ENCODE data around the gene PER1. TPM values are rescaled to one million over a fixed set of nuclear protein-coding genes. Genes with fewer than 3 reads are reported as not detected.
"Not testable (repeated sequence)": the region's sequence is repeated elsewhere in the genome, so short reads cannot be mapped to it uniquely, and the experiment has no call there.

PER1 gene
- total RNA-seq, 2 donors from 2014 or later: 27.5 to 78.8 TPM

GRCh38 chr17:8110907-8111306, 41.3 kb downstream of the PER1 start:
- H3K27ac ChIP-seq: no peak overlapping the region
- intact Hi-C loops (cut with DNase I): no loop called here
- no peak for ATAC-seq
- no peaks in the 10 kb centered on the region for H3K9me3 ChIP-seq
- DNase-seq: no peak
- WGBS, 2 donors: 89 to 93% methylated on average over 6 of the region's 6 CpGs
- TF ChIP-seq CTCF (IDR thresholded peaks at IDR 0.05): no peak
- no peak for TF ChIP-seq POLR2A (IDR thresholded peaks at IDR 0.05)
- H3K4me1 ChIP-seq: peaks cover 10% of the 10 kb centered on the region
- no peaks in the 10 kb centered on the region for H3K36me3 ChIP-seq (replicated peaks in 1 of 2; ENCODE audit: insufficient read depth in 1 of 2, low read depth in 2 of 2)
- peaks cover 0 to 7% of the 10 kb centered on the region in 2 donors for H3K27me3 ChIP-seq
- no peak overlapping the region for H3K4me3 ChIP-seq

- WGBS, 2 donors: 9 to 15% methylated on average over 8 to 10 of the region's 10 CpGs
- intact Hi-C loops (cut with DNase I): no loop called here
- no peak for TF ChIP-seq CTCF (IDR thresholded peaks at IDR 0.05)
- no peak for TF ChIP-seq POLR2A (IDR thresholded peaks at IDR 0.05)
- Histone ChIP-seq H3K36me3 (replicated peaks in 1 of 2; ENCODE audit: insufficient read depth in 1 of 2, low read depth in 2 of 2) (no peaks in the 10 kb centered on the region), H3K27ac (no peak overlapping the region), H3K4me3 (no peak overlapping the region), H3K27me3 (peaks cover 0 to 2% of the 10 kb centered on the region in 2 donors), H3K4me1 (peaks cover 10% of the 10 kb centered on the region), H3K9me3 (no peaks in the 10 kb centered on the region)
- DNase-seq (no peak), ATAC-seq (peak; percentile 12)
Observed at GRCh38 chr17:8110456-8110804, 41.8 kb downstream of the PER1 start.

GRCh38 chr17:8109661-8110455, 42.3 kb downstream of the PER1 start:
- intact Hi-C loops (cut with DNase I): no loop called here
- TF ChIP-seq POLR2A (IDR thresholded peaks at IDR 0.05) (no peak), CTCF (IDR thresholded peaks at IDR 0.05) (peak; percentile 82 to 92 (median 87))

DNA sequence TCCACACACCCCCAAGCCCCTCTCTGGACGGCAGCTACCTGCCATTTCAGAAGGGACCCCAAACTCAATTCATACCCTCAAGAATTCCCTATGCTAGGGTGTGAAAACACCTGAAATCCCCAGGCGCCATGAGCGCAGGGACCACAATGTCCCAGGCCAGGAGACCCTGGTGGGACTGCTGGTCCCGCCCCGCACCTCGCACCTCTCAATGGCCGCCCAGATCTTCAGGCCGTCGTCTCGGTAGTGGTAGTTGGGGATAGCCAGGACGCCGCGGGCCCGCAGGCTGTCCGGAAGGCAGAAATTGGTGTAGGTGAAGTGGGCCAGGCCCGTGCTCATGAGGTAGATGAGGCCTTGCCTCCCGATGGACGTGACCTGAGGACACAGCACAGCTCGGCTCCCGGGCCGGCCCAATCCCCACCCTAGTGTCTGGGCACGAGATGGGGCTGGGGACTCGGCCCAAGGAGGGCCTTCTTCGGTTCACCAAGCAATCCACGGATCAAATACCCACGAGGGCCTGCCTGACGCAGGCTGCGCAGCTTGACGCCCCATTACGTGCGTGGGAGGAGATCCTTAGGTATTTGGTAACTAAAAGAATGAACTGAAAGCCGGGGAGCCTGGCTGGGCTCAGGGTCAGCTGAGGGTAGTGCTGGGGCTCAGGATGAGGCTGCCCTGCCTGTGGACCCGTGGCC, 43.1 kb downstream of the PER1 start:
- DNase-seq (no peak), ATAC-seq (no peak)
- peaks cover 10% of the 10 kb centered on the region for H3K4me1 ChIP-seq
- TF ChIP-seq POLR2A (IDR thresholded peaks at IDR 0.05) (no peak), CTCF (IDR thresholded peaks at IDR 0.05) (no peak)
- H3K36me3 ChIP-seq (replicated peaks in 1 of 2; ENCODE audit: insufficient read depth in 1 of 2, low read depth in 2 of 2): no peaks in the 10 kb centered on the region
- H3K27me3 ChIP-seq: no peaks in the 10 kb centered on the region
- intact Hi-C loops (cut with DNase I): no loop called here
- H3K4me3 ChIP-seq: no peak overlapping the region
- H3K9me3 ChIP-seq: no peaks in the 10 kb centered on the region
- WGBS, 2 donors: 88 to 93% methylated on average over 10 to 31 of the region's 33 CpGs
- no peak overlapping the region for H3K27ac ChIP-seq

More at GRCh38 chr17:8109661-8110455, 42.3 kb downstream of the PER1 start:
- ATAC-seq (peak; percentile 91), DNase-seq (peak; percentile 76 to 87 (median 78))
- H3K27me3 ChIP-seq: no peaks in the 10 kb centered on the region
- 11 to 42% methylated on average over 9 to 57 of the region's 63 CpGs for WGBS, 2 donors
- H3K9me3 ChIP-seq: no peaks in the 10 kb centered on the region
- H3K36me3 ChIP-seq (replicated peaks in 1 of 2; ENCODE audit: insufficient read depth in 1 of 2, low read depth in 2 of 2): no peaks in the 10 kb centered on the region
- H3K27ac ChIP-seq: no peak overlapping the region
- no peak overlapping the region for H3K4me3 ChIP-seq
- peaks cover 10% of the 10 kb centered on the region for H3K4me1 ChIP-seq

- intact Hi-C loops (cut with DNase I); H3K4me3 ChIP-seq; DNase-seq; H3K27me3 ChIP-seq; H3K36me3 ChIP-seq (replicated peaks in 1 of 2; ENCODE audit: insufficient read depth in 1 of 2, low read depth in 2 of 2); H3K27ac ChIP-seq; H3K9me3 ChIP-seq; ATAC-seq: not testable (repeated sequence)
- WGBS, 2 donors: 85 to 86% methylated on average over 4 of the region's 4 CpGs
- peaks cover 10% of the 10 kb centered on the region for H3K4me1 ChIP-seq
Observed at GRCh38 chr17:8106980-8107379, 45.2 kb downstream of the PER1 start.

All from body of pancreas (tissue), 4 donors.